Measurements from ENCODE around the gene SERPINE2. TPM values are rescaled to one million over a fixed set of nuclear protein-coding genes. Genes with fewer than 3 reads are reported as not detected.
A peak's percentile ranks its signal among the peaks of the same experiment; 100 is the strongest.

SERPINE2 gene
- total RNA-seq, 6 experiments from 2014 or later = 145 to 385 (median 169) TPM

- H3K27me3 Mint-ChIP-seq (ENCODE audit: insufficient read depth) = no peaks in the 10 kb centered on the region; the same call in 1 of the 2 replicates
- DNase-seq = no peak
Measured at GRCh38 chr2:224017957-224018356, 21.1 kb downstream of the SERPINE2 start.

DNA sequence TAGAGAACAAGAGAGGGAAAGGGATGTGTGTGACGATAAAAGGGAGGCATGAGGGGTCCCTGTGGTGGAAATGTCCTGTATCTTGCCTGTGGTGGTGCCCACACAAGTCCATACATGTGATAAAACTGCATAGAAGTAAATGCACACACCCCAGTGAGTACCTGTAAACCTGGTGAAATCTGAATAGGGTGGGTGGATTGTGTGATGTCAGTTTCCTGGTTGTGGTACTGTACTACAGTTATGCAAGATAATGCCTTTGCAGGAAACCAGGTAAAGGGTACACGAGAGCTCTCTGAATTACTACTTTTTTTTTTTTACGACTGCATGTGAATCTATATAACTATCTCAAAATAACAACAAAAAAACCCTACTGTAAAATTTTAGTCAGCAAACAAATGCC, 22.1 kb downstream of the SERPINE2 start:
- Mint-ChIP-seq H3K4me3 (no peak overlapping the region), H3K36me3 (ENCODE audit: low read depth) (peaks cover 18% of the 10 kb centered on the region), H3K27ac (no peak overlapping the region), H3K27me3 (ENCODE audit: insufficient read depth) (no peaks in the 10 kb centered on the region; the same call in 1 of the 2 replicates), H3K4me1 (ENCODE audit: low read depth) (peaks cover 14% of the 10 kb centered on the region), H3K9me3 (no peaks in the 10 kb centered on the region)
- TF ChIP-seq, protein P1, sequence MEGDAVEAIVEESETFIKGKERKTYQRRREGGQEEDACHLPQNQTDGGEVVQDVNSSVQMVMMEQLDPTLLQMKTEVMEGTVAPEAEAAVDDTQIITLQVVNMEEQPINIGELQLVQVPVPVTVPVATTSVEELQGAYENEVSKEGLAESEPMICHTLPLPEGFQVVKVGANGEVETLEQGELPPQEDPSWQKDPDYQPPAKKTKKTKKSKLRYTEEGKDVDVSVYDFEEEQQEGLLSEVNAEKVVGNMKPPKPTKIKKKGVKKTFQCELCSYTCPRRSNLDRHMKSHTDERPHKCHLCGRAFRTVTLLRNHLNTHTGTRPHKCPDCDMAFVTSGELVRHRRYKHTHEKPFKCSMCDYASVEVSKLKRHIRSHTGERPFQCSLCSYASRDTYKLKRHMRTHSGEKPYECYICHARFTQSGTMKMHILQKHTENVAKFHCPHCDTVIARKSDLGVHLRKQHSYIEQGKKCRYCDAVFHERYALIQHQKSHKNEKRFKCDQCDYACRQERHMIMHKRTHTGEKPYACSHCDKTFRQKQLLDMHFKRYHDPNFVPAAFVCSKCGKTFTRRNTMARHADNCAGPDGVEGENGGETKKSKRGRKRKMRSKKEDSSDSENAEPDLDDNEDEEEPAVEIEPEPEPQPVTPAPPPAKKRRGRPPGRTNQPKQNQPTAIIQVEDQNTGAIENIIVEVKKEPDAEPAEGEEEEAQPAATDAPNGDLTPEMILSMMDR (IDR thresholded peaks at IDR 0.05) = no peak
- DNase-seq = no peak

More at GRCh38 chr2:224017957-224018356, 21.1 kb downstream of the SERPINE2 start:
- no peaks in the 10 kb centered on the region for H3K9me3 Mint-ChIP-seq
- no peak overlapping the region for H3K4me3 Mint-ChIP-seq
- TF ChIP-seq, protein P1 (IDR thresholded peaks at IDR 0.05) = no peak
- H3K27ac Mint-ChIP-seq = no peak overlapping the region
- peaks cover 21% of the 10 kb centered on the region for H3K36me3 Mint-ChIP-seq (ENCODE audit: low read depth)
- H3K4me1 Mint-ChIP-seq (ENCODE audit: low read depth) = peaks cover 18% of the 10 kb centered on the region

- Mint-ChIP-seq H3K27me3 (ENCODE audit: insufficient read depth) (no peaks in the 10 kb centered on the region; the same call in 1 of the 2 replicates), H3K4me3 (no peak overlapping the region)
- TF ChIP-seq, protein P1 (IDR thresholded peaks at IDR 0.05) = no peak
Measured at GRCh38 chr2:224014336-224014735, 24.8 kb downstream of the SERPINE2 start.

DNA sequence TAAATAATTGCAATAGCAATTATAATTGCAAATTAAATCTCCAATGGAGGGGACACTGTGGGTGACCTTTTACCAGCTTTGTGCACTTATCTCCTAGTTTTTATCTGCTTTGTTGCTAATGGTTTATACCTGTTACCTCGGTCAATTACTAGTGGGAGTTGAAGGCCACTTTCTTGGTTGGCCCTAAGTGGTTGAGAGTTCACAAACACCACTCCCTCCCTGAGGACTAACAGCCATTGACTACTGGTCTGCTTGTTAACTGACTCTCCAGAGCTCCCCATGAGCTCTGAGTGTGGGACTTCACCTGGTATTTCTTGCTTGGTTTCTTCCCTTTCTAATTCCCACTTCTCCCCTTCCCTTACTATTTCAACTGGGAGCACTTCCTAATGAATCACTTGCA, 27.2 kb downstream of the SERPINE2 start:
- H3K36me3 Mint-ChIP-seq (ENCODE audit: low read depth) = peaks cover 19% of the 10 kb centered on the region
- H3K27me3 Mint-ChIP-seq (ENCODE audit: insufficient read depth) = no peaks in the 10 kb centered on the region; the same call in 1 of the 2 replicates
- no peak overlapping the region for H3K4me3 Mint-ChIP-seq
- DNase-seq = no peak
- no peak overlapping the region for H3K27ac Mint-ChIP-seq
- peaks cover 28% of the 10 kb centered on the region for H3K4me1 Mint-ChIP-seq (ENCODE audit: low read depth)
- TF ChIP-seq, protein P1 (IDR thresholded peaks at IDR 0.05) = no peak
- no peaks in the 10 kb centered on the region for H3K9me3 Mint-ChIP-seq

More at GRCh38 chr2:224014336-224014735, 24.8 kb downstream of the SERPINE2 start:
- Mint-ChIP-seq H3K27ac (no peak overlapping the region), H3K4me1 (ENCODE audit: low read depth) (peaks cover 27% of the 10 kb centered on the region), H3K9me3 (no peaks in the 10 kb centered on the region), H3K36me3 (ENCODE audit: low read depth) (peaks cover 19% of the 10 kb centered on the region)
- DNase-seq = no peak

DNA sequence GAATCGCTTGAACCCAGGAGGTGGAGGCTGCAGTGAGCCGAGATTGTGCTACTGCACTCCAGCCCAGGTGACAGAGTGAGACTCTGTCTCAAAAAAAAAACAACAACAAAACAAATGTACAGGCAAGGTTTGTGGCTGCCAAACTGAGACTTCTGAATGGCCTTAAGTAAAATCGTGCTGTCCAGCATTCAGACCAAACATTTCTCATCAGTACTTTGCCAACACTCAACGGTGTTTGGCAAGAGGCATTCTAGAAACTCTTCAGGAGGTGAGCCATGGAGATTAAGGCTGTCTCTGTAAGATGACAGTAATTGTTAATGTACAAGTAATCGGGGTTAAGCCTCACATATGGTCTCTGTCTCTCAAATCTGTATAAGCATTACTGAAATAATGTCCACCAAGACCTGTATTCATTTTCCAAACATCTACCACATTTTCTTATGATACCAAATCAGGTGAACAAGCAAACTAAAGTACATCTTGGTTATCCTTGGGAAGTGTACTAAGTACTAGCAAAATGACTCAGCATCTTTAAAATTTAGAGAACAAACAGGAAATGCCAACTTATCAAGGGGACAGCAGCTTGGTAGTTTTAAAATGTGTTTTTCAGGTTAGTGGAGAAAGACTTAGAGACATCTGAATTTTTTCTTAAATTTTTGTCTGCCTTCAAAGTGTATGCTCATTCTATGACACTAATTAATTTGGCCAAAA, 29.3 kb downstream of the SERPINE2 start:
- no peaks in the 10 kb centered on the region; the same call in 1 of the 2 replicates for H3K27me3 Mint-ChIP-seq (ENCODE audit: insufficient read depth)
- H3K27ac Mint-ChIP-seq = peak overlapping the region; percentile 90
- H3K9me3 Mint-ChIP-seq = no peaks in the 10 kb centered on the region
- DNase-seq = peak; percentile 30
- H3K4me3 Mint-ChIP-seq = peak overlapping the region; percentile 57
- TF ChIP-seq, protein P1 (IDR thresholded peaks at IDR 0.05) = no peak
- peaks cover 19% of the 10 kb centered on the region for H3K4me1 Mint-ChIP-seq (ENCODE audit: low read depth)
- peaks cover 15% of the 10 kb centered on the region for H3K36me3 Mint-ChIP-seq (ENCODE audit: low read depth)
